GM08714 (cell line): ENCODE results near the gene SLC7A14.

Source experiments
- H3K4me3 ChIP-seq: fragments of 200-500 bp; sonication (Bioruptor generic); 2 replicates; pipeline ENCODE4 v1.5.1; 2014; ENCODE audit warnings: mild to moderate bottlenecking, low read length, inconsistent platforms
- ZNF274 ChIP-seq: IDR thresholded peaks from 2 replicates; pipeline ENCODE4 v1.6.1; 2012; ENCODE audit warnings: mild to moderate bottlenecking, low read depth, low read length

Gene SLC7A14

DNA sequence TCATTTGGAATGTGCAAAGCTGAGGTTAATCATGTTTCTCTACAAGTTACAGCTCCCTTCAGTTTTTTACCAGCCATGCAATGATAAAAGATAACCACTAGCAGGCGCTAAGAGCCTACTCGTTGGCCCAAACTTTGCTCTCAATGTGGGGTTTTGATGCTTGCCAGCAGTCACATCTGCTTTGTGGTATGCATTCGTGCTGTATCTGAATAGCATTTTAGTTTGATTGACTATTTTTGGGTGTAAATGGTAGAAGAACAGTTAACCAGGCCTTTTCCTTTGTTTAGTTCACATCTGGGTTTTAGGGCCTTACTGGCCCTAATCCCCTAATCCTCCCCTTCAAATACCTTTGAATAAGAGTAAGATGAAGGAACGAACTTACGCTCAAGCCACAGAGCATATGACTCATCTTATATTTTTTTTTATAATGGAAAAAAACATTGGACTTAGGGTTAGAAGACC lies 171.6 kb downstream of the SLC7A14 start:
- H3K4me3 ChIP-seq = no peak overlapping the region
- no peak for TF ChIP-seq ZNF274

DNA sequence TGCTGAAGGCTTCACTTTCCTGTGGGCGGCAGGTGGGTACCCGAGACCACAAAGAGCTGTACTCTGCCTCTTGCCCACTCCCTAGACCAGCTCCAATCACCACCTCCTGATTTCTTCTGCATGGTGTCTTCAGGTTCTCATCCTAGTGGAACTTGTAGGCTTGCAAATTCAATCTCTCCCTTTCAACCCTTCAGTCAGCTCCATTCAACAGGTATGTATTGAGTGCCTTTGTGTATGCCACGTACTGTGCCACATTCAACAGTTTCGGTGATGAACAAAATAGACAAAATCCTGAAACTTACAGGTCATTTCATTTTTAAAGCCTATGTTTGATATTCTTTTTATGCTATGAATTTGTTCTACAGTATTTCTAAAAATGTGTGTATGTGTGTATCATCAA lies 172.6 kb downstream of the SLC7A14 start:
- TF ChIP-seq ZNF274 = no peak

DNA sequence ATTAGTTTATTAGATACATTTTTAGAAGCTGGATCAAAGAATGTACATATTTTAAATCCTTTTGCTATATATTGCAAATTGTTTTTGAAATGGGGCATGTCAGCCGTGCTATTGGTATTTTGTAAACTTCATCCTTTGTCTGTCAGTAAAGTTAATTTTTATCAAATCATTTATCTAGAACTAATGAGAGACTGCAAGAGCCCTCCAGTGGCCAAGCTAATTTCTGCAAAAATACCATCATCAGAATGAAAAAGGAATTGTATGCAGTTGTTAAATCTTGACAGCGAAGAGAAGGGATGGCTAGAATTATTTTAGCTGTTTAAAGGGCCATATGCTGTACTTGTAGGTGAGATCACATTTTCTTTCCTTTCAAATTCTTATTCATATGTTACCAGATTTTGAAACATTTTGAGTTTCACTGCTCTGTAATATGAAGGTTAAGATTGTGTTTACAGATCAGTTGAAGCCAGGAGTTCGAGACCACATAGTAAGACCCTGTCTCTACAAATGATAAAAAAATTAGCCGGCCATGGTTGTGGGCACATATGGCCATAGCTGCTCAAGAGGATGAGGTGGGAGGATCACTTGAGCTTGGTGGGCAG lies 175.3 kb downstream of the SLC7A14 start:
- no peak overlapping the region for H3K4me3 ChIP-seq
- no peak for TF ChIP-seq ZNF274

More for the DNA sequence above, 172.6 kb downstream of the SLC7A14 start:
- H3K4me3 ChIP-seq = no peak overlapping the region
